HG02840 (cell line): ENCODE measurements around the gene CDS1.

Source experiments
- ATAC-seq: cut with Tn5 transposase; IDR thresholded peaks from one replicate; pipeline ENCODE4 v1.9.1; 2021; ENCODE audit warnings: mild to moderate bottlenecking, moderate library complexity, moderate number of reproducible peaks; ENCODE audit not compliant: unreplicated experiment, low FRiP score

The CDS1 gene

GRCh38 chr4:84699001-84699671, 116.2 kb downstream of the CDS1 start:
- no peak for ATAC-seq
